ENCODE measurements around the gene FAM20A. TPM values are rescaled to one million over a fixed set of nuclear protein-coding genes. Genes with fewer than 3 reads are reported as not detected.
"Not testable (repeated sequence)": the region's sequence is repeated elsewhere in the genome, so short reads cannot be mapped to it uniquely, and the experiment has no call there.

FAM20A gene
- total RNA-seq, 1 donor from 2014 or later: 2.8 TPM

DNA sequence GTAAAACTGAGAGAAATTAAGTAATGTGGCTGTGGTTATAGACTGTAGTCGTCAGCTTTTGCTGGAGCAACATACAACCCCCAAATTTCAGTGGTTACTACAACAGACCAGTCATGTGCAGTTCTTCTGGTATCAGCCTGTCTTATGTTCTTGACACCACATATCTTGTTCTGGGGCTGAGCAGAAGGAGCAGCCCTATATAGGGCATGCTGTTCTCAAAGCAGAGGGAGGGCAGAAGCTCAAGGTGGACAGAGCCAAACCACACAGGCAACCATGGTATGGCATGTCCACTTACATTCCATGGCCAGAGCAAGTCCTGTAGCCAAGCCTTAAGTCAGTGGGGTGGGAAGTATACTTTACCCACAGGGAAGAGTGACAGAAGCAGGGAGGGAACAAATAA is 81.3 kb downstream of the FAM20A start:
- no peak for DNase-seq

DNA sequence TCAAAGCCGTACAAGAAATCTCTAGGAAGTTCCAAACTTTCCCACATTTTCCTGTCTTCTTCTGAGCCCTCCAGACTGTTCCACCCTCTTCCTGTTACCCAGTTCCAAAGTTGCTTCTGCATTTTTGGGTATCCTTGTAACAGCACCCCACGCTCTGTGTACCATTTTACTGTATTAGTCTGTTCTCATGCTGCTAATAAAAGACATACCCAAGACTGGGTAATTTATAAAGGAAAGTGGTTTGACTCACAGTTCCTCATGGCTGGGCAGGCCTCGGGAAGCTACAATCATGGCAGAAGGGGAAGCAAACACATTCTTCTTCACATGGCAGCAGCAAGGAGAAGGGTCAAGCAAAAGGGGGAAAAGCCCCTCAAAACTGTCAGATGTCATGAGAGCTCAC is 82.1 kb downstream of the FAM20A start:
- not testable (repeated sequence) for DNase-seq

DNA sequence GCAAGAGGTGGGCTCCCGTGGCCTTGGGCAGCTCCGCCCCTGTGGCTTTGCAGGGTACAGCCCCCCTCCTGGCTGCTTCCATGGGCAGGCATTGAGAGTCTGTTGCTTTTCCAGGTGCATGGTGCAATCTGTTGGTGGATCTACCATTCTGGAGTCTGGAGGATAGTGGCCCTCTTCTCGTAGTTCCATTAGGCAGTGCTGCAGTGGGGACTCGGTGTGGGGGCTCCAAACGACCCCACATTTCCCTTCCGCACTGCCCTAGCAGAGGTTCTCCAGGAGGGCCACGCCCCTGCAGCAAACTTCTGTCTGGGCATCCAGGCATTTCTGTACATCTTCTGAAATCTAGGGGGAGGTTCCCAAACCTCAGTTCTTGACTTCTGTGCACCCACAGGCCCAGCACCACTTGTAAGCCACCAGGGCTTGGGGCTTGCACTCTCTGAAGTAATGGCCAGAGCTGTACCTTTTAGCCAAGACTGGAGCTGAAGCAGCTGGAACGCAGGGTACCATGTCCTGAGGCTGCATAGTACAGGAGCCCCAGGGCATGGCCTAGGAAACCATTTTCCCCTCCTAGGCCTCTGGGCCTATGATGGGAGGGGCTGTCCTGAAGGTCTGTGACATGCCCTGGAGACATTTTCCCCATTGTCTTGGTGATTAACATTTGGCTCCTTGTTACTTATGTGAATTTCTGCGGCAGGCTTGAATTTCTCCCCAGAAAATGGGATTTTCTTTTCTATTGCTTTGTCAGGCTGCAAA is 82.9 kb downstream of the FAM20A start:
- no peak for DNase-seq

DNA sequence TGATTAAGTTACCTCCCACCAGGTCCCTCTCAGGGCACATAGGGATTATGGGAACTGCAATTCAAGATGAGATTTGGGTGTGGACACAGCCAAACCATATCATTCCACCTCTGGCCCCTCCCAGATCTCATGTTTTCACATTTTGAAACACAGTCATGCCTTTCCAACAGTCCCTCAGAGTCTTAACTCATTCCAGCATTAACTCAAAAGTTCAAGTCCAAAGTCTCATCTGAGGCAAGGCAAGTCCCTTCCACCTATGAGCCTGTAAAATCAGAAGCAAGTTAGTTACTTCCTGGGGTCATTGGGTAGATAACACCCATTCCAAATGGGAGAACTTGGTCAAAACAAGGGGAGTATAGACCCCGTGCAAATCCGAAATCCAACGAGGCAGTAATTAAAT is 83.6 kb downstream of the FAM20A start:
- DNase-seq: not testable (repeated sequence)

DNA sequence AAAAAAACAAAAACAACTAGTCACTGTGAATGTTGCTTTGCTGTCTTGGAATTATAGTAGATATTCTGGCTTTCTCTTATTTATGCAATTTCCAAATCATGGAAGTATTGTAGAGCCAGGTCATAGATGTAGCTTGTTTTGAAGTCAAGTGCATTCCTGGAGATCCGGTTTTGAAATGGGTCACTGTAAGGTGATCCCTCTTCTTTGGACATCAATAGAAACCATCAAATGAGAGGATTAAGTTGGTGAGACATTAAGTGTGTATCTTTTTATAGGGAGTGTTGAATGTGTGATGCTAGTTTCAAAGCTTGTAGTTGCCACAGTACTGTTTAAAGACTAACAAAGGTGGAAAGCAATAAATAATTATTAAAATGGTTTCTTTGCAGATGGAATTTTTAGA is 84.4 kb downstream of the FAM20A start:
- no peak for DNase-seq

DNA sequence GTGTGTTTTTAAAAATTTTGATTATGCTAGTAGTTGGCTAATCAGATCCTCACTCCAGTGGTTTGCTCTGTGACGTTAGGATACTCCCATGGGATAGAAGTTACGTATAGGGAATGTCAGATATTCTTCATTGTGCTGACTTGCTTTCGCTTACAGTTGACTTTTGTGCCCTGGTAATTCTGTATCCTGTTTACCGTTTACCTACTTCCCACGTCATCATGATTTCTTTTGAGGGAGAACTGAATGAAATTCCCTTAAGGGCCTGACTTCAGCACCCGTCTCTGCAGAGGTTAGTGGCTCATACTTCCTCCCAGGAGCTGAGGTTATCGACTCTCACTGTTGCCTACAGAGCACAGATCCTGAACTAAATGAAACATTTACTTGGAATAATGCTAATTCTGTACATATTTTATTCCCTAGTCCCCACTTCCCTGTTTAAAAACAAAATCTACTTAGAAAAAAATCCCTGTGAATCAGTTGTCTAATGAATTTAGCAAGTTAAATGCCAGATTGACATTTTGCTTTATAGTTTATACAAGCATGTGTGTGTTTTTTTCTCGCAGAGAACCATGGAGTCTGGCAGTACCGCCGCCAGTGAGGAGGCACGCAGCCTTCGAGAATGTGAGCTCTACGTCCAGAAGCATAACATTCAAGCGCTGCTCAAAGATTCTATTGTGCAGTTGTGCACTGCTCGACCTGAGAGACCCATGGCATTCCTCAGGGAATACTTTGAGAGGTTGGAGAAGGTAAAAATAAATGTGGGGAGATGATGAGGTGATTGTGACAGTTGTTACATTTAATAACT is 86.1 kb downstream of the FAM20A start:
- DNase-seq: no peak

DNA sequence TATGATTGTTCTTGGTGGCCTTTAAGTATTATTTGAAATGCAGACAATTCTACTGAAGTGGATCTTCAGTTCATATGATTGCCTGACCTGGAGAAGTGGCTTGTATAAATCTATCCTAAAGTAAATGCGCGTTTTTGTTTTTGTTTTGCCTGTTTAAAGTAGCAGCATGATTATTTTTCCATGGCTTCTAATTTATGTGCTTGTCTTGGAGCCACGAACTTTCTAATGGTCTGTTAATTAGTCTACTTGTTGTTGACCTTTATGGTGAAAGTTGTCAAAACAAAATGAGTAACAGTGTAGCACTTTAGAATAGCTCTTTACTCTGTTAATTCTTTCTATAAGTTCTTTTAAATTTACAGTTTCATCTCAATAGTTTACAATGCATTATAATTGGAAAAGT is 87.2 kb downstream of the FAM20A start:
- DNase-seq: no peak

DNA sequence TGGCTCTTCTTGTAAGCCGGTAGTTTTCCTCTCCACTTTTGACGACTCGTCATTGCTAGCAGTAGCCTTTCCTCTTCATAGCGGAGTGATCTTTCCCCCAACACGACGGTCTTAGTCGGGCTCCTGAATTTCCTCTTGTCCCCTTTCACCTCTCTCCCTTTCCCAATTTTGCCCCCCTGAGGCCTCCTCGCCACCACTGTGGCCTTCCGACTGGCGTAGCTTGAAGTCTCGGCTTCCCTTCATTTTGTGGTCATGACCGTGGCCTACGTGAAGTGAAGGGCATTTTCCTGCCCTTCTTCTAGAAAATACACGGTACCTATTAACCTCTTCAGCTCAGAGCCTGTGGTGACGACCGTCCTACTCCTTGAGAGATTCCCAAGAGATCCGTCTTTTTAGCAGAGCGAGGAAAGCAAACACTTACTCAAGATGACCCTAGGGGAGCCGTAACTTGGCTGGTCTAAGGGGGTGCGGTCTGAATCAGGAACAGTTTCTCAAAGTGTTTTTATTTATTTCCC is 88.2 kb downstream of the FAM20A start:
- DNase-seq: no peak

DNA sequence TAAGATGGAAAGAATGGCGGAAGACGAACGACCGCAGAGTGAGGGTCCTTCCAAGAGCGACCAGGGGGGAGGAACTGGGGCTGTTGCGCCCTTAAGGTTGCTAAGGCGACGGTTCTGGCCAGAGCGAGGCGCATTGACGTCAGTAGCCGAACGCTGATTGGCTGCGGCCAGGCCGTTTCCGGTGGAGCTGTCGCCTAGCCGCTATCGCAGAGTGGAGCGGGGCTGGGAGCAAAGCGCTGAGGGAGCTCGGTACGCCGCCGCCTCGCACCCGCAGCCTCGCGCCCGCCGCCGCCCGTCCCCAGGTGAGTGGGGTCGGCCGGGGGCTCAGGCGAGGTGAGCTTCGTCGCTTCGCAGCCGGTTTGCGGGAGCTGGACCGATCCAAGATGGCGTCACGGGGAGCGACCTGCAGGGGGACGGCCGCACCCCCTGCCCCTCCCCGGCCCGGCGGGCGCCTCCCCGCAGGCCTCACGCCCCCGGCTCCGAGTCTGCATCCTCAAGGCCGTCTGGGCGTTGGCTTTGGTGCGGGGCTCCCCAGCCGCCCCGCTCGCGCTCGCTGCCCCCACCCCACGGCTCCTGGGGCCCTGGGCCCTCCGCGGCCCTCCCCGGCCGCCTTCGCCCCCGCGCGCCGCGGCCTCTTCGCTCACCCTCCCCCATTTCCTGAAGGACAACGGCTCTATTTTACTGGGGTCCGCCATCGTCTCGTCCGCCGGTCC is 88.8 kb downstream of the FAM20A start, which contains the start of gene PRKAR1A:
PRKAR1A (plus strand) TSS at position 184 of the 713 bp plus-strand sequence. CDS start 2,970 bp downstream, outside the sequence.
- peak; percentile 94 for DNase-seq

DNA sequence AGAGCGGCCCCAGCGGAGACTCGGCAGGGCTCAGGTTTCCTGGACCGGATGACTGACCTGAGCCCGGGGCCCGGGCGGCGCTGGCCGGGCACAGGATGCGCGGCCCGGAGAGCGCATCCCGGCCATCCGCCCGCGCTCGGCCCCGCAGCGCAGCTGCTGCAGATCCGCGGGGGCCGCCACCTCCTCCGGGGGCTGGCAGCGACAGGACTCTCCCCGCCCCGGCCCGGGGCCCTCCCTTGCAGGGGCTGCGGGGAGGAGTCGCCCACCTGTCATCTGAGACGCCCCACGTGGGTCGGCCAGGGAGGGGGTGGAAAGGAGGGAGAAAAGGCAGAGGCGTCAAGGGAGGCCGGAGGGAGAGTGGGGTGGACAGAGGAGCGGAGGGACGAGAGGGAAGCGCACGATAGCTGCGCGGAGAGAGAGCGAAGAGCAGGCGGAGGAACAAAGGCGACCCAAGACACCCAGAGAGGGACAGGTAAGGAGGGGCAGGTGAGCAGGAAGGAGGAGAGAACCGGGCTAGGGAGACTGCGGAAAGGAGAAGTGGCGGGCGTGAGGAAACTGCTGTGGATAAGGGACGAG is 89.4 kb downstream of the FAM20A start:
- DNase-seq: peak; percentile 83

DNA sequence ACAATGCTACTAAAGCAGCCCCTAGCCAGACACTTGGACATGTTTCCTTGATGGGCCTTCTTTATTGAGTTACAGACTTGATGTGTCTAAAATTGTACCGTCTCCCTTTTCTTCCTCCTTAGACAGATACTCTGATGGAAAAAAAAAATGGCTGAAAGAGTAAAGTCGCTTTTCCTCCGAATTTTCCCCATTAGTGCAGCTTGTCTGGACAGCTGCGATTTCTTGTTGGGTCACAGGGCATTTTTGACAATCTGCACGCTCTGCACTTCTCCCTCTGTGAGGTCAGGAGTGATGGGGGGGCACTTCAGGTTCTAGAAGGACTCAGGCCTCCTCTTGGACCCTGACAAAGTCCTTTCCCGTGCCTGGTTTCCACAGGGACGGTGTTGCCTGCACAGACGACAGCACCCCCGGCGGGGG is 89.9 kb downstream of the FAM20A start:
- no peak for DNase-seq

DNA sequence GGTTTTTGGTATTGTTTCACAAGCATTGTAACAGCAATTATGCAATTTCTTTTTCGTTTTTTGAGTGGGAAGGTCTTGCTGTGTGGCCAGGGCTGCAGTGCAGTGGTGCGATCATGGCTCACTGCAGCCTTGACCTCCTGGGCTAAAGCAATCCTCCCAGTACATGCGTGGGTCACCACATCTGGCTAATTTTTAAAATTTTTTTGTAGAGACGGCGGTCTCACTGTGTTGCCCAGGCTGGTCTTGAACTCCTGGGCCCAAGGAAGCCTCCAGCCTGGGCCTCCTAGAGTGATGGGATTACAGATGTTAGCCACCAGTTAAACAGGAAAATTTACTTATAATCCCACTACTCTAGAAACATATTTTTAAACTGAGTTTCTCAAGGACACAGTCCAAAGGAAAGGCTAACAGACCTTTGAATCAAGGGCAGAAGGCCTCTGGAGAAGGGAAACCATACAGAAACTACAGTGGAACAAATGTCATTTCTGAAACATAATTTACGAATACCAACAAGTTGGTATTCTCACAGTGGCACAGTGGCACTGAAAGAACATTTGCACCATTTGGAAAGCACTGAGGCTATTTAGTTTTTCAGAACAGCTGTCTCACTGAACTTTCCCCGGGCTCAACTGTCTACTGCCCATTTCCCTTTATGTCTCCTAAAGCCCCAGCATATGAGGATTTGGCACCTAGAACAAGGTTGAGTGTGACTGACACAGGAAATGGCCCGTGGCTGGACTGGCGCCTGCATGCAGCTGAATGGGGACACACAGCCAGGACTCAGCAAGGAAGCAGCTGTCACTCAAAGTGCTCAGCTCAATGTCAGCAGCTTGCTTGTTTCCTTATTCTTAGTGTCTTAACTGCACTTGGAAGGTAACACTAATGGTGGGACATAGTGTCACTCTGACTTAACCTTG is 91.8 kb downstream of the FAM20A start:
- no peak for DNase-seq

DNA sequence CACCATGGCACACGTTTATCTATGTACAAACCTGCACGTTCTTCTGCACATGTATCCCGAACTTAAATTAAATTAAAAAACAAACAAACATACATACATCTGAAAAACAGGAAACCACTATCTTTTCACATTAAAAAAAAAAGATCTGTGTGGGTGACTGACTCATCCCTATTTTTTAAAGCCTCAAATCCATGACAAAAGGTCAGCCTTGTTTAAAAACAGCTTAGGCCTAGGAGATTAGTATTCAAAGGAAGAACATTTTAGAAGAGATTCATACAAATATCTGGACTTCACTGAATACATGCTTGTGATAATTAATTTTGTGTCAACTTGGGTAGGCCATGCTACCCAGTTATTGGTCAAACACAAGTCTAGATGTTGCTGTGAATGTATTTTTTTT is 93.6 kb downstream of the FAM20A start:
- DNase-seq: no peak

DNA sequence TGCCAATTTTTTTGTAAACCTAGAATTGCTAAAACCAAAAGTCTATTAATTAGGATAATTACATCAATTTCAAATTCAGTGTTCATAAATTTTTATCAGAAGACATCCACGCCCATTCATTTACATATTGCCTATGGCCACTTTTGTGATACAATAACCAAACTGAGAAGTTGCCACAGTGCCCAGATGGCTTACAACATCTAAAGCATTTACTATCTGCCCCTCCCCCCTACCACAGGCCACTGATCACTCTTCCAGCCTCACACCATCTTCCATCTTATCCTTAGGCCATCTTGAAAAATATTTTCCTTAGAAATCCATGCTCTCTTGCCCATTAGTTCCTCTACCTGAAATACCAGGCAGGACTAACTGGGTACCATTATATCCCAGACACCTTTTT is 95.2 kb downstream of the FAM20A start:
- DNase-seq: no peak

DNA sequence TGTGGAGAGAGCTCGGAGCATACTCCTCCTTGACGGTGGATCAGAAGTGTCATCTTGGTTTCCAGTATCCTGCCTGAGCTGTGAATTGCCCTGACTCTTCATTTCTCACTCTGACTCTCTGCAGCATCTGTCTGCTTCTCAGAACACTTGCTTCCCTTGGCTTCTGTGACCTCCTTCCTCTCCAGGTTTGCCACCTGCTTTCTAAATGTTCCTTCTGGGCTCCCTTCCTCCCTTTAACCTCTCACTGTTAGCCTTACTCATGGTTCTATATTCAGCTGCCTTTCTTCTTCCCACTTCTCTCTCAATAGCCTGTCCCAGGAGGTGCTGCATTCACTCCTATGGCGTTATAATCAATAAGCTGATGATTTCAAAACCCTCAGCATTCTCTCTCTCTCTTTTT is 100.1 kb downstream of the FAM20A start:
- DNase-seq: no peak

DNA sequence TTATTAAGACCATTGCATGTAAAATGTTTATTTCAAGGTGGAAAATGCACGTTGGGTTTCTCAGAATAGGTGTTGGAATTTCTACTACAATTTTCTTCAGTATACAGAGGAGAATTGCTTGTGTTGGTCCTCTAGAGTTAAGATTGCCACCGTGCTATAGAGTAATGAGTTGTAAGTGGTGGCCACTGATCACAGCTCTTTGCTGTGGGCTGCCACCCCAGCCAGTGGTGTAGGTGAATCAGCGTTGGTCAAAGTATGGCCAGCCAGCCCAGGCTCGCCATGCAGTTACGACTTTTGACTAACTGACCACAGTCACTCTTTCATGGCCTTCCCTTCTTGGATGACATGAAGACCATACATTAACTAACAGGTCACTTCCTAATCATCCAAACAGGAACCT is 101.6 kb downstream of the FAM20A start:
- DNase-seq: no peak

DNA sequence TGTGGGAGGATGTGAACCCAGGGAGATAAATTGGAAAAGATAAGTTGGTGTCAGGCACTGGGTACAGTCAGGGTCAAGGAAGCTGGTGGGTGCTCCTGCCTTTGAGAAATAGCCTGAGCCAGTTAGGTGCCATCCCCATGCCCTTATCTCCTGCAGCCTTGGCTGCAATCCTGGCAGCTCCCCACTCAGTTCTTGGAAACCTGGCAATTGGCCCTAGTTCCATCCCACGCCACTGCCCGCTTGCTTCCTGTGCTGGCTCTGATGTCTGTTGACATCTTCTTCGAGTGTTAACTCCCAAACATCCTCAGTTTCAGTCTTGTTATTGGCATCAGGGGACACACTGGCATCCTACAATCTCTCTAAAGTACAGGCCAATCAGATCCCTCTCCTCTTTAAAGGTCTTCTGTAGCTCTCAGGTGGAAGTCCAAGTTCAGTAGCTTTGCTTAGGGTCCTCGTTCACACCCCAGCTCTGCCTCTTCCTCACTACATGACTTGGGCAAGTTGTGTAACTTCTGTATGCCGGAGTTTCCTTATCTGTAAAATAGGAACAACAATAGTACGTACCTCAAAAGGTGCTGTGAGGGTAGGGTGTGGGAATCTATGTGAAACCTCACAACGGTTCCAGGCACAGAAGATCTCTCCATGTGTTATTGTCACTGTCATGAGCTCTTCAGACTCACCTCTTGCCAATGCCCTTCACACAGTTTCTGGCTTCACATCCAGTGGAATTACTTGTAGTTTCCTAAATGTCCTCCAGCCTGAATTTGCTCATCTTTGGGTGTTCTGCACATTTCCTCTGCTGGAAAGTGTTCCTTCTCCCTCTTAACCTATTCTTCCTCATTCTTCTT is 102.5 kb downstream of the FAM20A start:
- DNase-seq: no peak

DNA sequence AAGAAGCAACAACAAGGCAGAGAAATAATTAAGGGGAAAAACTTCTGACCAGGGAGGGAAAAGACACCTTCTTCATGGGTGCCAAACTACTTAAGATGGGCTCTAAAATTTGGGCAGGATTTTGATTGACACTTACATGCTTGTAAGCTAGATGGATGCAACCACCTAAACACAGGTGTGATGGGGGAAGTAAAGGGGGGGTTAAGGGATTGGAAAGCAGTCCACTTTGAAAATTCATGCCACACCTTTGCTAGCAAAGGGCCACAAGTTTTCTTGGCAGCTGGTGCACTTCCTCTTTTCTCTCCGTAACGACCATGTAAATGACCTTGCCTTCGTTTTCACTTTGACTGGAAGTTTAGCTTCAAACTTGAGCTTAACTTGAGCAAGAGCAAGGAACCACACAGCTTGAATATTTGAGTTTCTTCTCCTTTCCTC is 103.3 kb downstream of the FAM20A start:
- no peak for DNase-seq

DNA sequence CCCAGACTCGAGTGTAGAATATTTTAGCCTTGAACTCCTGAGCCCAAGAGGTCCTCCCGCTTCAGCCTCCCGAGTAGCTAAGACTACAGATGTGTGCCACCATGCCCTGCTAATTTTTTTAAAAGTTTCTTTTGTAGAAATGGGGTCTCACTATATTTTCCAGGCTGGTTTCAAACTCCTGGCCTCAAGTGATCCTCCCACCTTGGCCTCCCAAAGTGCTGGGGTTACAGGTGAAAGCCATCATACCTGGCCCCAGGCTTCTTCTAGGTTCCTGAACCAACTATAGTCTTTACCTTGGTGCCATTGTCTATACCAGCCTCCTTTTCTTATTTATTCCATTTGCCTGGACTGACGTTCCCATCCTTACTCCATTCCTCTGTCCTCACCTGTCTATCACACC is 106.1 kb downstream of the FAM20A start:
- no peak for DNase-seq

DNA sequence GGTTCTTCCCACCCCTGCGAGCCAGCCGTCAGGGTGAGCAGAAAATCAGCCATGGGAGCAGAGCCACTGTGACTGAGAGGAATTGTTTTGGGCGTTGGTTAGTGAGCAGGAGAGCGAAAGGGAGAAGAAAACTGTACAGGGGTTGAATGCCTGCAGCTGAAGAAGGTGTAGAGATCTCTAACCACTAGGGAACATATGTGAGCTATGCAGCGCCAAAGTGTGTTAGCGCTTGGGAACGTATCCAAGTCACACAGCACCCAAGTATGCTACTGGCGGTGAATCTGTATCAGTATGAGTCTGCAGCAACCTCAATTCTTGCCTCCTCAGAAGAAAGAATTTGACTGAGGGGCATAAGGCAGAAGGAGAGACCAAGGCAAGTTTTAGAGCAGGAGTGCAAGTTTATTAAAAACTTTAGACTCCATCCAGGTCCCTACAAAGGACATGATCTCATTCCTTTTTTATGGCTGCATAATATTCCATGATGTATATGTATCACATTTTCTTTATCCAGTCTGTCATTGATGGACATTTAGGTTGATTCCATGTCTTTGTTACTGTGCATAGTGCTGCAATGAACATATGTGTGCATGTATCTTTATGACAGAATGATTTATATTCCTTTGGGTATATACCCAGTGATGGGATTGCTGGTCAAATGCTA is 108.6 kb downstream of the FAM20A start:
- DNase-seq: not testable (repeated sequence)

Measured in occipital lobe (tissue), 2 donors.